Vagina (tissue), 2 donors: ENCODE measurements around the gene TPD52L1. TPM values are rescaled to one million over a fixed set of nuclear protein-coding genes. Genes with fewer than 3 reads are reported as not detected.

Experiments used
- DNase-seq, 2 donors: peaks; one replicate each; pipeline ENCODE4 v3.0.0-alpha.2; 2017; ENCODE audit errors: extremely low spot score in 2 of 2
- H3K27ac ChIP-seq: fragments of 200-600 bp; sonication (generic); one replicate; pipeline ENCODE4 v1.5.1; 2019
- H3K27me3 ChIP-seq: fragments of 200-600 bp; sonication (generic); one replicate; pipeline ENCODE4 v1.5.1; 2019
- H3K36me3 ChIP-seq, 2 donors: fragments of 200-600 bp; sonication (generic); one replicate each; pipeline ENCODE4 v1.5.1; 2017 to 2019
- H3K4me1 ChIP-seq: fragments of 200-600 bp; sonication (generic); one replicate; pipeline ENCODE4 v1.5.1; 2019
- H3K4me3 ChIP-seq, 2 donors: fragments of 200-600 bp; sonication (generic); 1 replicate in 1 of 2; 2 replicates in 1 of 2; pipeline ENCODE4 v1.5.1; 2016 to 2019
- H3K9me3 ChIP-seq: fragments of 200-600 bp; sonication (generic); one replicate; pipeline ENCODE4 v1.5.1; 2019
- CTCF ChIP-seq, 3 experiments: fragments of 450-650 bp in 2 of 3; fragments of 200-600 bp in 1 of 3; sonication (generic) in 1 of 3; IDR thresholded peaks; one replicate each; pipeline ENCODE4 v1.5.1; 2017 to 2019; ENCODE audit warnings: antibody characterized with exemption in 3 of 3, mild to moderate bottlenecking in 2 of 3, moderate library complexity in 2 of 3
- POLR2A ChIP-seq, 2 donors: fragments of 450-650 bp; IDR thresholded peaks; one replicate each; pipeline ENCODE4 v1.6.1; 2017; ENCODE audit warnings: antibody characterized with exemption in 2 of 2, mild to moderate bottlenecking in 2 of 2, moderate library complexity in 2 of 2
- POLR2AphosphoS5 ChIP-seq, 2 donors: sonication (generic); formaldehyde crosslinking; IDR thresholded peaks; one replicate each; pipeline ENCODE4 v1.9.0; 2017; ENCODE audit warnings: antibody characterized with exemption in 2 of 2, mild to moderate bottlenecking in 2 of 2, low read depth in 1 of 2; ENCODE audit not compliant: insufficient read depth in 1 of 2
- intact Hi-C: fragments of 100-400 bp; cut with DNase I; formaldehyde crosslinking; loops from one replicate; pipeline ENCODE4 v1.15.1; 2023
- total RNA-seq: library from RNA; depleted of rRNA; stranded (reverse); fragments of >200 nt; gene quantifications from one replicate; pipeline ENCODE4 v1.2.3, GENCODE V29; 2016

The TPD52L1 gene
- total RNA-seq, 1 donor from 2014 or later: 85.0 TPM

- no peak for TF ChIP-seq POLR2AphosphoS5 (IDR thresholded peaks at IDR 0.05; ENCODE audit: insufficient read depth in 1 of 2, low read depth in 1 of 2)
- no peak for TF ChIP-seq CTCF (IDR thresholded peaks at IDR 0.05)
- TF ChIP-seq POLR2A (IDR thresholded peaks at IDR 0.05): no peak
- no peaks in the 10 kb centered on the region for H3K36me3 ChIP-seq
- H3K4me3 ChIP-seq: no peak overlapping the region
- H3K27ac ChIP-seq: no peak overlapping the region
- DNase-seq: no peak
- peaks cover 24% of the 10 kb centered on the region for H3K4me1 ChIP-seq
- intact Hi-C loops: no loop called here
- H3K9me3 ChIP-seq: no peaks in the 10 kb centered on the region
- H3K27me3 ChIP-seq: no peaks in the 10 kb centered on the region
Observed at GRCh38 chr6:125169522-125169921, 15.9 kb downstream of the TPD52L1 start.

GRCh38 chr6:125170376-125170775 is 16.8 kb downstream of the TPD52L1 start:
- TF ChIP-seq CTCF (IDR thresholded peaks at IDR 0.05) (no peak), POLR2A (IDR thresholded peaks at IDR 0.05) (no peak), POLR2AphosphoS5 (IDR thresholded peaks at IDR 0.05; ENCODE audit: insufficient read depth in 1 of 2, low read depth in 1 of 2) (peak in 1 of 2 donors; percentile 68)
- H3K27me3 ChIP-seq: no peaks in the 10 kb centered on the region
- H3K36me3 ChIP-seq: no peaks in the 10 kb centered on the region
- H3K4me1 ChIP-seq: peaks cover 24% of the 10 kb centered on the region
- no peak overlapping the region for H3K4me3 ChIP-seq
- intact Hi-C loops: no loop called here
- H3K27ac ChIP-seq: no peak overlapping the region
- H3K9me3 ChIP-seq: no peaks in the 10 kb centered on the region
- DNase-seq: no peak

GRCh38 chr6:125173341-125174095 is 19.9 kb downstream of the TPD52L1 start:
- H3K27ac ChIP-seq: no peak overlapping the region
- H3K4me1 ChIP-seq: peaks cover 24% of the 10 kb centered on the region
- no peaks in the 10 kb centered on the region for H3K36me3 ChIP-seq
- no peaks in the 10 kb centered on the region for H3K27me3 ChIP-seq
- no peak overlapping the region for H3K4me3 ChIP-seq
- DNase-seq: no peak
- TF ChIP-seq CTCF (IDR thresholded peaks at IDR 0.05): no peak
- TF ChIP-seq POLR2AphosphoS5 (IDR thresholded peaks at IDR 0.05; ENCODE audit: insufficient read depth in 1 of 2, low read depth in 1 of 2): no peak
- no peak for TF ChIP-seq POLR2A (IDR thresholded peaks at IDR 0.05)
- no peaks in the 10 kb centered on the region for H3K9me3 ChIP-seq
- intact Hi-C loops: loop anchor here (1.0 kb wide), 1 partner anchor 9 kb away; no protein-coding TSS in a partner anchor

- Histone ChIP-seq H3K9me3 (no peaks in the 10 kb centered on the region), H3K27ac (no peak overlapping the region), H3K27me3 (no peaks in the 10 kb centered on the region), H3K4me3 (no peak overlapping the region), H3K4me1 (peaks cover 13% of the 10 kb centered on the region), H3K36me3 (no peaks in the 10 kb centered on the region)
- TF ChIP-seq CTCF (IDR thresholded peaks at IDR 0.05): no peak
- intact Hi-C loops: no loop called here
- no peak for DNase-seq
Observed at GRCh38 chr6:125174626-125175025, 21.1 kb downstream of the TPD52L1 start.

- DNase-seq: no peak
- no peaks in the 10 kb centered on the region for H3K36me3 ChIP-seq
- intact Hi-C loops: no loop called here
- H3K27ac ChIP-seq: no peak overlapping the region
- no peaks in the 10 kb centered on the region for H3K9me3 ChIP-seq
- H3K27me3 ChIP-seq: no peaks in the 10 kb centered on the region
- TF ChIP-seq POLR2A (IDR thresholded peaks at IDR 0.05) (no peak), CTCF (IDR thresholded peaks at IDR 0.05) (no peak), POLR2AphosphoS5 (IDR thresholded peaks at IDR 0.05; ENCODE audit: insufficient read depth in 1 of 2, low read depth in 1 of 2) (no peak)
- peaks cover 4% of the 10 kb centered on the region for H3K4me1 ChIP-seq
- H3K4me3 ChIP-seq: no peak overlapping the region
Observed at GRCh38 chr6:125175466-125176048, 22.0 kb downstream of the TPD52L1 start.
